Mesenchymal stem cell (in vitro differentiated cells and primary cell): Measurements from ENCODE around the gene NKX2-4.
A peak's percentile ranks its signal among the peaks of the same experiment; 100 is the strongest.

ENCODE experiments used
- DNase-seq: peaks from one replicate; pipeline ENCODE4 v3.0.0-alpha.2; 2013
- H2AFZ ChIP-seq: one replicate; pipeline ENCODE4 v1.6.1; 2013; ENCODE audit warnings: low read depth, mild to moderate bottlenecking, control low read depth, inconsistent platforms, low read length, moderate library complexity
- H2AK5ac ChIP-seq: 2 replicates; pipeline ENCODE4 v1.6.1; 2013; ENCODE audit warnings: low read length, moderate library complexity, mild to moderate bottlenecking, inconsistent platforms; ENCODE audit not compliant: severe bottlenecking
- H2BK120ac ChIP-seq: one replicate; pipeline ENCODE4 v1.6.1; 2013; ENCODE audit warnings: low read depth, mild to moderate bottlenecking, inconsistent platforms, low read length, moderate library complexity
- H2BK12ac ChIP-seq, 2 experiments: one replicate each; pipeline ENCODE4 v1.6.1; 2013; ENCODE audit warnings: inconsistent platforms in 2 of 2, low read length in 2 of 2, mild to moderate bottlenecking in 2 of 2, moderate library complexity in 2 of 2, control low read depth in 1 of 2
- H2BK15ac ChIP-seq: one replicate; pipeline ENCODE4 v1.6.1; 2013; ENCODE audit warnings: mild to moderate bottlenecking, low read depth, inconsistent platforms; ENCODE audit not compliant: poor library complexity, severe bottlenecking
- H2BK5ac ChIP-seq: 2 replicates; pipeline ENCODE4 v1.6.1; 2013; ENCODE audit warnings: low read depth, mild to moderate bottlenecking, low read length, control low read depth, inconsistent platforms; ENCODE audit not compliant: poor library complexity, severe bottlenecking
- H3K14ac ChIP-seq, 2 experiments: one replicate each; pipeline ENCODE4 v1.6.1; 2013; ENCODE audit warnings: inconsistent platforms in 2 of 2, low read length in 2 of 2, control low read depth in 1 of 2, mild to moderate bottlenecking in 1 of 2, moderate library complexity in 1 of 2
- H3K18ac ChIP-seq, 2 experiments: one replicate each; pipeline ENCODE4 v1.6.1; 2013; ENCODE audit warnings: inconsistent platforms in 2 of 2, low read length in 2 of 2, control low read depth in 1 of 2, low read depth in 1 of 2, mild to moderate bottlenecking in 1 of 2
- H3K23ac ChIP-seq, 2 experiments: one replicate each; pipeline ENCODE4 v1.6.1; 2013; ENCODE audit warnings: inconsistent platforms in 2 of 2, low read length in 2 of 2, mild to moderate bottlenecking in 2 of 2, moderate library complexity in 2 of 2, control low read depth in 1 of 2
- H3K27ac ChIP-seq: 2 replicates; pipeline ENCODE4 v1.5.1; 2013; ENCODE audit warnings: mild to moderate bottlenecking, moderate library complexity, low read length, control low read depth, inconsistent platforms; ENCODE audit not compliant: poor library complexity, severe bottlenecking
- H3K27me3 ChIP-seq, 2 experiments: 2 replicates each; pipeline versions ENCODE4 v1.6.1 to v1.7.0; 2013; ENCODE audit warnings: low read length in 2 of 2, mild to moderate bottlenecking in 2 of 2, moderate library complexity in 2 of 2, control low read depth in 1 of 2, inconsistent platforms in 1 of 2; ENCODE audit not compliant: control insufficient read depth in 1 of 2, insufficient read depth in 1 of 2
- H3K36me3 ChIP-seq, 2 experiments: 2 replicates each; pipeline versions ENCODE4 v1.6.1 to v1.7.0; 2013; ENCODE audit warnings: low read length in 2 of 2, control low read depth in 1 of 2, inconsistent platforms in 1 of 2, low read depth in 1 of 2, mild to moderate bottlenecking in 1 of 2; ENCODE audit not compliant: insufficient read depth in 2 of 2, control insufficient read depth in 1 of 2
- H3K4ac ChIP-seq, 2 experiments: one replicate each; pipeline ENCODE4 v1.6.1; 2013; ENCODE audit warnings: inconsistent platforms in 2 of 2, low read length in 2 of 2, mild to moderate bottlenecking in 2 of 2, moderate library complexity in 2 of 2, control low read depth in 1 of 2, low read depth in 1 of 2
- H3K4me1 ChIP-seq: 2 replicates; pipeline ENCODE4 v1.6.1; 2013; ENCODE audit warnings: low read depth, low read length, control low read depth; ENCODE audit not compliant: control insufficient read depth, insufficient read depth
- H3K4me2 ChIP-seq: 2 replicates; pipeline ENCODE4 v1.6.1; 2013; ENCODE audit warnings: low read length, mild to moderate bottlenecking, inconsistent platforms; ENCODE audit not compliant: poor library complexity, severe bottlenecking
- H3K4me3 ChIP-seq, 2 experiments: 2 replicates each; pipeline versions ENCODE4 v1.5.1 to v1.7.0; 2013; ENCODE audit warnings: low read length in 2 of 2, mild to moderate bottlenecking in 2 of 2, control low read depth in 1 of 2, low read depth in 1 of 2; ENCODE audit not compliant: insufficient read depth in 1 of 2
- H3K79me1 ChIP-seq: replicated peaks from 2 replicates; pipeline ENCODE4 v1.6.1; 2013; ENCODE audit warnings: mild to moderate bottlenecking, control low read depth, low read length, inconsistent platforms; ENCODE audit not compliant: poor library complexity, severe bottlenecking
- H3K9ac ChIP-seq: 2 replicates; pipeline ENCODE4 v1.7.0; 2013; ENCODE audit warnings: mild to moderate bottlenecking, low read length, moderate library complexity
- H3K9me3 ChIP-seq: 2 replicates; pipeline ENCODE4 v1.7.0; 2013; ENCODE audit warnings: mild to moderate bottlenecking, low read length; ENCODE audit not compliant: control insufficient read depth
- H4K8ac ChIP-seq: one replicate; pipeline ENCODE4 v1.6.1; 2013; ENCODE audit warnings: inconsistent platforms, mild to moderate bottlenecking, low read length, moderate library complexity
- H4K91ac ChIP-seq: one replicate; pipeline ENCODE4 v1.6.1; 2013; ENCODE audit warnings: mild to moderate bottlenecking, low read length, inconsistent platforms
- WGBS: methylation state at CpG from one replicate; pipeline ENCODE4 v1.1.7; 2013; ENCODE audit warnings: mixed read lengths; 5-methylcytosine and 5-hydroxymethylcytosine counted together

Gene NKX2-4

DNA sequence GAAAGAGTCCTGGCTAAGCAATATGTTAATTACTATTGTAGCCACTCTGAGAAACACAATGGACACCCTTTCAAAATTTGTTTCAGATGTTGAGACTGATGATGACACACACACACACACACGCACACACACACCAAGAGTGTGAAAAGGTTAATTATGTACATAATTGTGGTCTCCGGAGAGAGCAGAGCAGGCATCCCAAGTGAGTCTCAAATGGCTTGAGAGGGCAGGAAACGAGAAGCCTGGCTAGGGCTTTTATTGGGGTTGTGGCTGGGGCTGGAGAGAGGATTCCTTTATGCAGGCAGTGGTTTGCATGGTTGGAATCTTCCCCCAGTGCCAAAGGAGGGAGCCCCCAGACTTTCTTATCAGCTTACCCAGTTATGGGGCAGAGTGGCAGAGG lies 38.2 kb upstream of the NKX2-4 start:
- H2BK120ac ChIP-seq, result no peak overlapping the region
- peaks cover 2% of the 10 kb centered on the region for H3K4me1 ChIP-seq
- H3K18ac ChIP-seq, result no peak overlapping the region
- H4K8ac ChIP-seq, result no peak overlapping the region
- no peak overlapping the region for H3K4me2 ChIP-seq
- H3K36me3 ChIP-seq, result no peaks in the 10 kb centered on the region
- no peaks in the 10 kb centered on the region for H3K79me1 ChIP-seq
- WGBS, result 32% methylated on average over 2 of the region's 3 CpGs
- no peak overlapping the region for H2AFZ ChIP-seq
- DNase-seq, result no peak
- H2AK5ac ChIP-seq, result peak overlapping the region; percentile 28
- no peak overlapping the region for H4K91ac ChIP-seq
- no peak overlapping the region for H3K4me3 ChIP-seq
- H3K4ac ChIP-seq, result no peak overlapping the region
- no peak overlapping the region for H3K23ac ChIP-seq
- peak overlapping the region; percentile 98 for H3K27ac ChIP-seq
- peak overlapping the region; percentile 74 for H2BK5ac ChIP-seq
- H3K27me3 ChIP-seq, result peaks cover 0 to 2% of the 10 kb centered on the region in 2 experiments
- H3K9me3 ChIP-seq, result no peaks in the 10 kb centered on the region
- H3K14ac ChIP-seq, result no peak overlapping the region
- no peak overlapping the region for H2BK15ac ChIP-seq
- H2BK12ac ChIP-seq, result no peak overlapping the region
- H3K9ac ChIP-seq, result no peak overlapping the region

- peaks cover 7% of the 10 kb centered on the region for H3K4me1 ChIP-seq
- no peak overlapping the region for H3K9ac ChIP-seq
- no peak overlapping the region for H2BK5ac ChIP-seq
- no peaks in the 10 kb centered on the region for H3K9me3 ChIP-seq
- H3K36me3 ChIP-seq, result no peaks in the 10 kb centered on the region
- no peak for DNase-seq
- no peak overlapping the region for H4K91ac ChIP-seq
- H4K8ac ChIP-seq, result no peak overlapping the region
- peaks cover 0 to 9% of the 10 kb centered on the region in 2 experiments for H3K27me3 ChIP-seq
- no peak overlapping the region for H3K4me3 ChIP-seq
- no peak overlapping the region for H3K23ac ChIP-seq
- H2BK15ac ChIP-seq, result no peak overlapping the region
- H3K18ac ChIP-seq, result no peak overlapping the region
- H3K4me2 ChIP-seq, result no peak overlapping the region
- WGBS, result 82% methylated on average over 2 of the region's 2 CpGs
- no peak overlapping the region for H2AK5ac ChIP-seq
- no peak overlapping the region for H3K14ac ChIP-seq
- no peak overlapping the region for H3K27ac ChIP-seq
- H3K79me1 ChIP-seq, result no peaks in the 10 kb centered on the region
- H2BK120ac ChIP-seq, result no peak overlapping the region
- no peak overlapping the region for H2BK12ac ChIP-seq
- no peak overlapping the region for H3K4ac ChIP-seq
- no peak overlapping the region for H2AFZ ChIP-seq
These were observed 36.1 kb upstream of the NKX2-4 start for GRCh38 chr20:21433329-21433890.

GRCh38 chr20:21432911-21433310 lies 35.6 kb upstream of the NKX2-4 start:
- Histone ChIP-seq H2BK120ac (no peak overlapping the region), H3K27ac (no peak overlapping the region), H3K9ac (no peak overlapping the region), H2AFZ (no peak overlapping the region), H3K79me1 (no peaks in the 10 kb centered on the region), H3K18ac (no peak overlapping the region), H4K91ac (no peak overlapping the region), H3K14ac (no peak overlapping the region), H3K36me3 (no peaks in the 10 kb centered on the region), H3K4me3 (no peak overlapping the region), H2BK12ac (no peak overlapping the region), H3K4me1 (peaks cover 7% of the 10 kb centered on the region), H3K4ac (no peak overlapping the region), H4K8ac (no peak overlapping the region), H3K4me2 (no peak overlapping the region), H2BK5ac (no peak overlapping the region), H3K23ac (no peak overlapping the region), H3K9me3 (no peaks in the 10 kb centered on the region), H2BK15ac (no peak overlapping the region), H3K27me3 (peaks cover 0 to 9% of the 10 kb centered on the region in 2 experiments), H2AK5ac (peak overlapping the region; percentile 21)
- DNase-seq, result no peak
- WGBS, result 98% methylated on average over 3 of the region's 4 CpGs

DNA sequence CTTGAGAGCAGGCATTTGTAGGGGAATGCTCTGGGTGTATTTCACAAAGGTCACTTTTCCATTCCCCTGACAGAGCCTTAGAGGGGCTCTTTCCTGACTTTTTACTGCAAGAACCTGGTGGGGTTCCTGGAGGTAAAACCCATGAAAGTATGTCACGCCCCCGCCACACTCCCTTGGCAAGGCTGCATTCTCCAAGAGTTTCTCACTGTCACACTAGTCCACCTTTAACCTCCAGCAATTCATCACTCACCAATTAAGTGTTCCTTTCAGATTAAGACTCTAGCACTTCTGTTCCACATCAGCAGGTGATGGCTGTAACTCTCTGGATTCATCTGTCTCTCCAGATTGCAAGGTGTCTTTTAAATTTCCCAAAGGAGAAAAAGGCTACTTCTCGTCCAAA lies 32.7 kb upstream of the NKX2-4 start:
- no peak overlapping the region for H3K23ac ChIP-seq
- no peak overlapping the region for H3K4ac ChIP-seq
- no peak overlapping the region for H3K18ac ChIP-seq
- no peaks in the 10 kb centered on the region for H3K36me3 ChIP-seq
- H3K14ac ChIP-seq, result no peak overlapping the region
- H3K4me1 ChIP-seq, result peaks cover 5% of the 10 kb centered on the region
- no peak overlapping the region for H2AFZ ChIP-seq
- H3K9ac ChIP-seq, result no peak overlapping the region
- H3K27me3 ChIP-seq, result peaks cover 0 to 9% of the 10 kb centered on the region in 2 experiments
- H2BK120ac ChIP-seq, result no peak overlapping the region
- DNase-seq, result no peak
- H2AK5ac ChIP-seq, result no peak overlapping the region
- H3K27ac ChIP-seq, result peak overlapping the region; percentile 4
- 93% methylated on average over 2 of the region's 3 CpGs for WGBS
- no peak overlapping the region for H4K8ac ChIP-seq
- H2BK5ac ChIP-seq, result no peak overlapping the region
- H3K4me2 ChIP-seq, result peak overlapping the region; percentile 38
- peaks cover 16% of the 10 kb centered on the region for H3K9me3 ChIP-seq
- H4K91ac ChIP-seq, result no peak overlapping the region
- H3K79me1 ChIP-seq, result no peaks in the 10 kb centered on the region
- no peak overlapping the region for H3K4me3 ChIP-seq
- no peak overlapping the region for H2BK12ac ChIP-seq
- no peak overlapping the region for H2BK15ac ChIP-seq
